Stimulated activated CD8-positive, alpha-beta memory T cell treated with anti-CD3 and anti-CD28 coated beads, Interleukin-4, amount 100 ng/mL, for 24 hours (primary cell): ENCODE results near the gene CIAPIN1.
A peak's percentile ranks its signal among the peaks of the same experiment; 100 is the strongest.

Experiments used
- DNase-seq: peaks from one replicate; pipeline ENCODE4 v3.0.0-alpha.2; 2020; ENCODE audit warnings: low read depth

The CIAPIN1 gene

GRCh38 chr16:57447186-57447962 is at the start of gene CIAPIN1, which contains the start of gene COQ9:
TSS of gene CIAPIN1 (minus strand) at chr16:57447385. CDS start at chr16:57440928, 6,457 bp downstream.
TSS of gene COQ9 (plus strand) at chr16:57447479. CDS start at chr16:57447506, 27 bp downstream.
- peak; percentile 86 for DNase-seq

- DNase-seq, result no peak
These were observed 46.6 kb upstream of the CIAPIN1 start for GRCh38 chr16:57493767-57494166.

- DNase-seq, result no peak
These were observed 42.0 kb upstream of the CIAPIN1 start for GRCh38 chr16:57489229-57489628.

- DNase-seq, result no peak
These were observed 40.0 kb upstream of the CIAPIN1 start for GRCh38 chr16:57486858-57487834.

- DNase-seq, result peak; percentile 77
These were observed 39.0 kb upstream of the CIAPIN1 start, which contains the start of gene DOK4 for GRCh38 chr16:57485916-57486857. TSS of gene DOK4 (minus strand) at chr16:57486493. CDS start at chr16:57479507, 6,986 bp downstream.

- DNase-seq, result no peak
These were observed 38.1 kb upstream of the CIAPIN1 start for GRCh38 chr16:57485091-57485915.

GRCh38 chr16:57484515-57485005 is 37.4 kb upstream of the CIAPIN1 start:
- no peak for DNase-seq

- no peak for DNase-seq
These were observed 36.7 kb upstream of the CIAPIN1 start for GRCh38 chr16:57483725-57484514.

GRCh38 chr16:57482845-57483545 is 35.8 kb upstream of the CIAPIN1 start:
- DNase-seq, result no peak

GRCh38 chr16:57481421-57481820 is 34.2 kb upstream of the CIAPIN1 start:
- no peak for DNase-seq

- DNase-seq, result no peak
These were observed 33.6 kb upstream of the CIAPIN1 start for GRCh38 chr16:57480754-57481230.

- no peak for DNase-seq
These were observed 33.0 kb upstream of the CIAPIN1 start for GRCh38 chr16:57479976-57480753.

GRCh38 chr16:57479205-57479975 is 32.2 kb upstream of the CIAPIN1 start:
- no peak for DNase-seq

- no peak for DNase-seq
These were observed 31.4 kb upstream of the CIAPIN1 start for GRCh38 chr16:57478396-57479204.

- no peak for DNase-seq
These were observed 30.5 kb upstream of the CIAPIN1 start for GRCh38 chr16:57477531-57478202.
